ENCODE data around the gene CC2D1A. TPM values are rescaled to one million over a fixed set of nuclear protein-coding genes. Genes with fewer than 3 reads are reported as not detected.
A peak's percentile ranks its signal among the peaks of the same experiment; 100 is the strongest.

Gene CC2D1A
- total and polyA plus RNA-seq, 2 donors from 2014 or later, result 28.8 to 36.9 TPM

GRCh38 chr19:13926010-13926409 is 20.0 kb downstream of the CC2D1A start:
- TF ChIP-seq CTCF (IDR thresholded peaks at IDR 0.05; ENCODE audit: borderline replicate concordance, extremely low read depth, insufficient read depth), result no peak
- H3K36me3 ChIP-seq (ENCODE audit: control insufficient read depth in 2 of 3, insufficient read depth in 3 of 3, low read length in 3 of 3), result peaks cover 5 to 17% (median 16%) of the 10 kb centered on the region in 3 donors
- no peak overlapping the region for H3K4me3 ChIP-seq (ENCODE audit: low read length in 3 of 3)
- DNase-seq (no peak), FAIRE-seq (no peak)
- H3K27ac ChIP-seq (ENCODE audit: low read depth in 2 of 2, low read length in 2 of 2), result peak overlapping the region in 1 of 2 donors; percentile 11
- H3K9me3 ChIP-seq (ENCODE audit: control insufficient read depth in 2 of 3, insufficient read depth in 1 of 3, low read length in 3 of 3), result no peaks in the 10 kb centered on the region
- no peaks in the 10 kb centered on the region for H3K27me3 ChIP-seq (ENCODE audit: control insufficient read depth, insufficient read depth, low read length)
- H3K9ac ChIP-seq (ENCODE audit: low read length in 3 of 3), result no peak overlapping the region
- intact Hi-C loops (cut with DNase I), result no loop called here
- H3K4me1 ChIP-seq (ENCODE audit: control insufficient read depth in 2 of 3, insufficient read depth in 2 of 3, low read depth in 1 of 3, low read length in 3 of 3), result no peaks in the 10 kb centered on the region

- FAIRE-seq (no peak), DNase-seq (no peak)
- Histone ChIP-seq H3K36me3 (ENCODE audit: control insufficient read depth in 2 of 3, insufficient read depth in 3 of 3, low read length in 3 of 3) (peaks cover 5 to 13% (median 13%) of the 10 kb centered on the region in 3 donors), H3K27me3 (ENCODE audit: control insufficient read depth, insufficient read depth, low read length) (no peaks in the 10 kb centered on the region), H3K4me3 (ENCODE audit: low read length in 3 of 3) (no peak overlapping the region), H3K9me3 (ENCODE audit: control insufficient read depth in 2 of 3, insufficient read depth in 1 of 3, low read length in 3 of 3) (no peaks in the 10 kb centered on the region), H3K9ac (ENCODE audit: low read length in 3 of 3) (no peak overlapping the region), H3K27ac (ENCODE audit: low read depth in 2 of 2, low read length in 2 of 2) (peak overlapping the region in 1 of 2 donors; percentile 11), H3K4me1 (ENCODE audit: control insufficient read depth in 2 of 3, insufficient read depth in 2 of 3, low read depth in 1 of 3, low read length in 3 of 3) (no peaks in the 10 kb centered on the region)
- TF ChIP-seq CTCF (IDR thresholded peaks at IDR 0.05; ENCODE audit: borderline replicate concordance, extremely low read depth, insufficient read depth), result no peak
- intact Hi-C loops (cut with DNase I), result no loop called here
Observed at GRCh38 chr19:13926715-13927114, 20.7 kb downstream of the CC2D1A start.

GRCh38 chr19:13929340-13929739 is 23.3 kb downstream of the CC2D1A start:
- no peaks in the 10 kb centered on the region for H3K9me3 ChIP-seq (ENCODE audit: control insufficient read depth in 2 of 3, insufficient read depth in 1 of 3, low read length in 3 of 3)
- no peak overlapping the region for H3K27ac ChIP-seq (ENCODE audit: low read depth in 2 of 2, low read length in 2 of 2)
- FAIRE-seq (no peak), DNase-seq (peak in 1 of 5 donors; percentile 32)
- H3K27me3 ChIP-seq (ENCODE audit: control insufficient read depth, insufficient read depth, low read length), result no peaks in the 10 kb centered on the region
- H3K4me1 ChIP-seq (ENCODE audit: control insufficient read depth in 2 of 3, insufficient read depth in 2 of 3, low read depth in 1 of 3, low read length in 3 of 3), result no peaks in the 10 kb centered on the region
- TF ChIP-seq CTCF (IDR thresholded peaks at IDR 0.05; ENCODE audit: borderline replicate concordance, extremely low read depth, insufficient read depth), result no peak
- H3K4me3 ChIP-seq (ENCODE audit: low read length in 3 of 3), result no peak overlapping the region
- no peak overlapping the region for H3K9ac ChIP-seq (ENCODE audit: low read length in 3 of 3)
- intact Hi-C loops (cut with DNase I), result no loop called here
- peaks cover 4 to 10% (median 5%) of the 10 kb centered on the region in 3 donors for H3K36me3 ChIP-seq (ENCODE audit: control insufficient read depth in 2 of 3, insufficient read depth in 3 of 3, low read length in 3 of 3)

GRCh38 chr19:13929956-13930355 is 24.0 kb downstream of the CC2D1A start:
- no peak overlapping the region for H3K4me3 ChIP-seq (ENCODE audit: low read length in 3 of 3)
- peaks cover 4 to 8% (median 5%) of the 10 kb centered on the region in 3 donors for H3K36me3 ChIP-seq (ENCODE audit: control insufficient read depth in 2 of 3, insufficient read depth in 3 of 3, low read length in 3 of 3)
- H3K4me1 ChIP-seq (ENCODE audit: control insufficient read depth in 2 of 3, insufficient read depth in 2 of 3, low read depth in 1 of 3, low read length in 3 of 3), result no peaks in the 10 kb centered on the region
- H3K9me3 ChIP-seq (ENCODE audit: control insufficient read depth in 2 of 3, insufficient read depth in 1 of 3, low read length in 3 of 3), result no peaks in the 10 kb centered on the region
- DNase-seq (peak in 1 of 5 donors; percentile 36), FAIRE-seq (no peak)
- TF ChIP-seq CTCF (IDR thresholded peaks at IDR 0.05; ENCODE audit: borderline replicate concordance, extremely low read depth, insufficient read depth), result no peak
- H3K9ac ChIP-seq (ENCODE audit: low read length in 3 of 3), result no peak overlapping the region
- intact Hi-C loops (cut with DNase I), result no loop called here
- H3K27ac ChIP-seq (ENCODE audit: low read depth in 2 of 2, low read length in 2 of 2), result no peak overlapping the region
- no peaks in the 10 kb centered on the region for H3K27me3 ChIP-seq (ENCODE audit: control insufficient read depth, insufficient read depth, low read length)

Measured in kidney (tissue), 14 donors.